Astrocyte (in vitro differentiated cells and primary cell): ENCODE results near the gene PDE11A. TPM values are rescaled to one million over a fixed set of nuclear protein-coding genes. Genes with fewer than 3 reads are reported as not detected.

Experiments used
- DNase-seq: peaks from one replicate; pipeline ENCODE4 v3.0.0-alpha.2; 2010; ENCODE audit warnings: low read depth
- FAIRE-seq: peaks from 2 replicates; lab custom pipeline; 2011; peaks lifted over from hg19 to GRCh38; lab: Jason Lieb, UNC
- H2AFZ ChIP-seq: 2 replicates; pipeline ENCODE4 v1.6.0; 2012; ENCODE audit warnings: low read depth, low read length, inconsistent platforms
- H3K27ac ChIP-seq: 2 replicates; pipeline ENCODE4 v1.5.1; 2011; ENCODE audit warnings: low read depth, low read length, inconsistent platforms
- H3K27me3 ChIP-seq: 2 replicates; pipeline ENCODE4 v1.6.0; 2011; ENCODE audit warnings: low read length, inconsistent platforms; ENCODE audit not compliant: insufficient read depth
- H3K36me3 ChIP-seq: 2 replicates; pipeline ENCODE4 v1.5.1; 2011; ENCODE audit warnings: low read length, inconsistent platforms; ENCODE audit not compliant: insufficient read depth
- H3K4me1 ChIP-seq: 2 replicates; pipeline ENCODE4 v1.5.1; 2011; ENCODE audit warnings: low read length, inconsistent platforms; ENCODE audit not compliant: insufficient read depth
- H3K4me2 ChIP-seq: 2 replicates; pipeline ENCODE4 v1.6.0; 2012; ENCODE audit warnings: low read length, inconsistent platforms
- H3K4me3 ChIP-seq: 2 replicates; pipeline ENCODE4 v1.5.1; 2011; ENCODE audit warnings: low read depth, mild to moderate bottlenecking, low read length, inconsistent platforms; ENCODE audit not compliant: insufficient read depth
- H3K79me2 ChIP-seq: 2 replicates; pipeline ENCODE4 v1.6.0; 2012; ENCODE audit warnings: mild to moderate bottlenecking, low read length, inconsistent platforms; ENCODE audit not compliant: insufficient read depth
- H3K9ac ChIP-seq: 2 replicates; pipeline ENCODE4 v1.6.0; 2012; ENCODE audit warnings: mild to moderate bottlenecking, low read length, inconsistent platforms
- H3K9me3 ChIP-seq: 2 replicates; pipeline ENCODE4 v1.5.1; 2012; ENCODE audit warnings: low read depth, mild to moderate bottlenecking, low read length, inconsistent platforms; ENCODE audit not compliant: insufficient read depth
- H4K20me1 ChIP-seq: 2 replicates; pipeline ENCODE4 v1.6.0; 2012; ENCODE audit warnings: low read length, inconsistent platforms; ENCODE audit not compliant: insufficient read depth
- H3K27ac Mint-ChIP-seq: one replicate; pipeline ENCODE4 v1.8.0; 2021; ENCODE audit warnings: mild to moderate bottlenecking, mixed read lengths; ENCODE audit not compliant: unreplicated experiment
- H3K27me3 Mint-ChIP-seq: one replicate; pipeline ENCODE4 v1.8.0; 2021; ENCODE audit warnings: low read depth, mixed read lengths; ENCODE audit not compliant: unreplicated experiment
- H3K36me3 Mint-ChIP-seq: one replicate; pipeline ENCODE4 v1.8.0; 2021; ENCODE audit warnings: low read depth, mixed read lengths; ENCODE audit not compliant: unreplicated experiment
- H3K4me1 Mint-ChIP-seq: one replicate; pipeline ENCODE4 v1.8.0; 2021; ENCODE audit warnings: low read depth, mixed read lengths; ENCODE audit not compliant: unreplicated experiment
- H3K4me3 Mint-ChIP-seq: one replicate; pipeline ENCODE4 v1.8.0; 2021; ENCODE audit warnings: mild to moderate bottlenecking, moderate library complexity, mixed read lengths; ENCODE audit not compliant: unreplicated experiment
- H3K9me3 Mint-ChIP-seq: one replicate; pipeline ENCODE4 v1.8.0; 2021; ENCODE audit warnings: mild to moderate bottlenecking, mixed read lengths; ENCODE audit not compliant: unreplicated experiment
- EZH2 ChIP-seq: IDR thresholded peaks from 2 replicates; pipeline ENCODE4 v1.6.1; 2012; ENCODE audit warnings: mild to moderate bottlenecking, low read length, inconsistent platforms; ENCODE audit not compliant: insufficient read depth
- total RNA-seq: library from RNA; stranded (reverse); gene quantifications from 2 replicates; pipeline ENCODE4 v1.2.1, GENCODE V29; 2021
- TF ChIP-seq, protein P1 (sequence below): IDR thresholded peaks from 2 replicates; pipeline ENCODE4 v1.5.1; 2011; ENCODE audit warnings: low read depth, mild to moderate bottlenecking, inconsistent platforms, low read length, moderate library complexity; ENCODE audit not compliant: insufficient read depth

PDE11A gene
- total RNA-seq, 1 donor from 2014 or later = 0.45 TPM

DNA sequence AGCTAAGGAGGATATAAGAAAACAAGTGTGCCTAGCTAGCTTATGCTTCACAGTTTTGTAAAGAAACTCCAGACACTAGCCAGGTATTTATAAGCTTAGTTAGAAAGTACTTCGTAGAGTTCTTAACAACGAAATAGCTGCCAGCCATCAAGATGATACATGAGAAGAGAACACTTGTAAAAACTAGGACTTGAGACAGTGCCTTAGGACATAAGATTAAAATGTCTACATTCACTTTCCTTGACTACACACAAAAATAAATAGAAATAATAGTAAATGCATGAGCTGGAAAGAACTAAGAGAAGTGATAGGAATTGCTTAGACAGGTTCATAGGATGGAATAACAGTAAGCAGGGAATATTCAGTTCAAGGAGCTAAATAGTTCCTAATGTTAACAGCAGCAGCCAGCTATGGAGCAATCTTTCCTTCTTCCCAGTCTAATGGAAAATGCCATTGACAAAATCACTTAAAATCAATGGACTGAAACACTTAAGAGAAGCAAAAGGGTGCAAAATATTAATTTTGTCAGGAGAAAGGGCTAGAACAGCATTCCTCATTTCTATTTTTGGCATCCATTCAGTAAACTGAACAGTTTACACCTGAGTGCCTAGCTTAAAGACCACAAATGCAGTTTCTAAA is 186.6 kb downstream of the PDE11A start:
- H3K4me1 Mint-ChIP-seq = no peaks in the 10 kb centered on the region
- Histone ChIP-seq H4K20me1 (no peaks in the 10 kb centered on the region), H3K4me1 (no peaks in the 10 kb centered on the region), H3K4me3 (no peak overlapping the region), H3K36me3 (no peaks in the 10 kb centered on the region), H3K9ac (no peak overlapping the region), H2AFZ (no peak overlapping the region), H3K4me2 (no peak overlapping the region), H3K9me3 (no peaks in the 10 kb centered on the region), H3K27me3 (no peaks in the 10 kb centered on the region), H3K79me2 (no peaks in the 10 kb centered on the region), H3K27ac (no peak overlapping the region)
- H3K36me3 Mint-ChIP-seq = no peaks in the 10 kb centered on the region
- H3K27ac Mint-ChIP-seq = no peak overlapping the region
- no peaks in the 10 kb centered on the region for H3K27me3 Mint-ChIP-seq
- FAIRE-seq (no peak), DNase-seq (no peak)
- H3K4me3 Mint-ChIP-seq = no peak overlapping the region
- no peak for TF ChIP-seq EZH2
- TF ChIP-seq, protein P1, sequence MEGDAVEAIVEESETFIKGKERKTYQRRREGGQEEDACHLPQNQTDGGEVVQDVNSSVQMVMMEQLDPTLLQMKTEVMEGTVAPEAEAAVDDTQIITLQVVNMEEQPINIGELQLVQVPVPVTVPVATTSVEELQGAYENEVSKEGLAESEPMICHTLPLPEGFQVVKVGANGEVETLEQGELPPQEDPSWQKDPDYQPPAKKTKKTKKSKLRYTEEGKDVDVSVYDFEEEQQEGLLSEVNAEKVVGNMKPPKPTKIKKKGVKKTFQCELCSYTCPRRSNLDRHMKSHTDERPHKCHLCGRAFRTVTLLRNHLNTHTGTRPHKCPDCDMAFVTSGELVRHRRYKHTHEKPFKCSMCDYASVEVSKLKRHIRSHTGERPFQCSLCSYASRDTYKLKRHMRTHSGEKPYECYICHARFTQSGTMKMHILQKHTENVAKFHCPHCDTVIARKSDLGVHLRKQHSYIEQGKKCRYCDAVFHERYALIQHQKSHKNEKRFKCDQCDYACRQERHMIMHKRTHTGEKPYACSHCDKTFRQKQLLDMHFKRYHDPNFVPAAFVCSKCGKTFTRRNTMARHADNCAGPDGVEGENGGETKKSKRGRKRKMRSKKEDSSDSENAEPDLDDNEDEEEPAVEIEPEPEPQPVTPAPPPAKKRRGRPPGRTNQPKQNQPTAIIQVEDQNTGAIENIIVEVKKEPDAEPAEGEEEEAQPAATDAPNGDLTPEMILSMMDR = no peak
- no peaks in the 10 kb centered on the region for H3K9me3 Mint-ChIP-seq

DNA sequence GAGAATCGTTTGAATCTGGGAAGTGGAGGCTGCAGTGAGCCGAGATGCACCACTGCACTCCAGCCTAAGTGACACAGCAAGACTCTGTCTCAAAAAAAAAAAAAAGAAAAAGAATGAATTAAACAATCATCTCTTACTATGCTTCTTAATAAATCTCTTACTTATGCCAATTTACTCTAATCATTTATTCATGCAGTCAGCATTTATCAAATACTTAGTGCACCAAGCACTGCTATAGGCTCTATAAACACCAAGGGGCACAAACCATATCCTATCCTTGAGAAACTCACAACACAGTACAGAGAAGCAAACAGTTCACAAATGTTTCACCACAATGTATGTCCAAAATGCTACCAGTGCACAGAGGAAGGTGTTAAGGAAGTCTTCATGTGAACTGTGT is 189.4 kb downstream of the PDE11A start:
- no peaks in the 10 kb centered on the region for H3K27me3 ChIP-seq
- no peaks in the 10 kb centered on the region for H3K36me3 ChIP-seq
- H3K4me3 ChIP-seq = no peak overlapping the region
- H3K4me2 ChIP-seq = no peak overlapping the region
- no peaks in the 10 kb centered on the region for H3K4me1 Mint-ChIP-seq
- H3K9me3 ChIP-seq = no peaks in the 10 kb centered on the region
- no peaks in the 10 kb centered on the region for H3K79me2 ChIP-seq
- DNase-seq (no peak), FAIRE-seq (no peak)
- H3K9me3 Mint-ChIP-seq = no peaks in the 10 kb centered on the region
- H3K27me3 Mint-ChIP-seq = no peaks in the 10 kb centered on the region
- H4K20me1 ChIP-seq = no peaks in the 10 kb centered on the region
- no peak overlapping the region for H3K27ac ChIP-seq
- no peaks in the 10 kb centered on the region for H3K36me3 Mint-ChIP-seq
- TF ChIP-seq EZH2 = no peak
- TF ChIP-seq, protein P1 = no peak
- H2AFZ ChIP-seq = no peak overlapping the region
- H3K4me1 ChIP-seq = no peaks in the 10 kb centered on the region
- H3K27ac Mint-ChIP-seq = no peak overlapping the region
- no peak overlapping the region for H3K9ac ChIP-seq
- H3K4me3 Mint-ChIP-seq = no peak overlapping the region

DNA sequence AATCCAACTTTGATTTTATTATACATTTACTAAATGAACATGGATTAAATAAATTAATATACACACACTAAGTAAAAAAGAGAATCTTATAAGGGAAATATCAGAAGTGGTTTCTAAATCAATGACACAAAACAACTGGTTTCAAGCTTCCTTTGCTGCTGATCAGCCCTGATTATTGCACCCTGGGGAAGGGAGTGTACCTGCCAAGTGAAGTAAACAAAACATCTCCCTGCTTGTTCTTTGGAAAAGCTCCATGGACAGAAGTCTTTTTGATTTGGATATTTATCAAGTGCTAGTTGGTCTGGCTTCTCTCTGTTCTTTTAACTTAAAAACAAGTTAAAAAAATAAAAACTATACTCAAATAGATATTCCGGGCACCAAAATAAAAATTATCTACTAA is 190.1 kb downstream of the PDE11A start:
- TF ChIP-seq EZH2 = no peak
- TF ChIP-seq, protein P1 = no peak
- Histone ChIP-seq H3K4me1 (no peaks in the 10 kb centered on the region), H3K27ac (no peak overlapping the region), H3K9me3 (no peaks in the 10 kb centered on the region), H4K20me1 (no peaks in the 10 kb centered on the region), H3K9ac (no peak overlapping the region), H3K27me3 (no peaks in the 10 kb centered on the region), H3K79me2 (no peaks in the 10 kb centered on the region), H2AFZ (no peak overlapping the region), H3K36me3 (no peaks in the 10 kb centered on the region), H3K4me3 (no peak overlapping the region), H3K4me2 (no peak overlapping the region)
- no peaks in the 10 kb centered on the region for H3K27me3 Mint-ChIP-seq
- H3K9me3 Mint-ChIP-seq = no peaks in the 10 kb centered on the region
- no peaks in the 10 kb centered on the region for H3K36me3 Mint-ChIP-seq
- H3K27ac Mint-ChIP-seq = no peak overlapping the region
- H3K4me1 Mint-ChIP-seq = no peaks in the 10 kb centered on the region
- no peak for DNase-seq
- no peak for FAIRE-seq
- no peak overlapping the region for H3K4me3 Mint-ChIP-seq
